Neural crest cell (in vitro differentiated cells): Measurements from ENCODE around the gene SKP2. TPM values are rescaled to one million over a fixed set of nuclear protein-coding genes. Genes with fewer than 3 reads are reported as not detected.

ENCODE experiments used
- DNase-seq: peaks from one replicate; pipeline ENCODE4 v3.0.0; 2021; ENCODE audit warnings: low read depth, mixed read lengths, low spot score
- H3K27ac Mint-ChIP-seq: one replicate; pipeline ENCODE4 v1.8.0; 2021; ENCODE audit warnings: mild to moderate bottlenecking, mixed read lengths; ENCODE audit not compliant: unreplicated experiment
- H3K27me3 Mint-ChIP-seq: 2 replicates; pipeline ENCODE4 v1.8.0; 2021; ENCODE audit warnings: low read depth, mild to moderate bottlenecking, mixed read lengths
- H3K36me3 Mint-ChIP-seq: 2 replicates; pipeline ENCODE4 v1.8.0; 2021; ENCODE audit warnings: low read depth, mild to moderate bottlenecking, mixed read lengths
- H3K4me1 Mint-ChIP-seq: 2 replicates; pipeline ENCODE4 v1.8.0; 2021; ENCODE audit warnings: mixed read lengths
- H3K4me3 Mint-ChIP-seq: one replicate; pipeline ENCODE4 v1.8.0; 2021; ENCODE audit warnings: mild to moderate bottlenecking, mixed read lengths
- H3K9me3 Mint-ChIP-seq: 2 replicates; pipeline ENCODE4 v1.8.0; 2021; ENCODE audit warnings: mixed read lengths
- microRNA-seq: library from miRNA; unstranded; fragments of <30 nt; microRNA quantifications from one replicate; pipeline ENCODE4, GENCODE V29; 2020
- total RNA-seq: library from RNA; stranded (reverse); gene quantifications from 2 replicates; pipeline ENCODE4 v1.2.1, GENCODE V29; 2021
- TF ChIP-seq, protein P1 (sequence below): fragments of 200-600 bp; sonication (generic); conservative IDR thresholded peaks from 2 replicates; pipeline ENCODE4 v1.5.0; 2021; ENCODE audit warnings: antibody characterized with exemption, mild to moderate bottlenecking

The SKP2 gene
- total RNA-seq, 1 donor from 2014 or later = 147 TPM

DNA sequence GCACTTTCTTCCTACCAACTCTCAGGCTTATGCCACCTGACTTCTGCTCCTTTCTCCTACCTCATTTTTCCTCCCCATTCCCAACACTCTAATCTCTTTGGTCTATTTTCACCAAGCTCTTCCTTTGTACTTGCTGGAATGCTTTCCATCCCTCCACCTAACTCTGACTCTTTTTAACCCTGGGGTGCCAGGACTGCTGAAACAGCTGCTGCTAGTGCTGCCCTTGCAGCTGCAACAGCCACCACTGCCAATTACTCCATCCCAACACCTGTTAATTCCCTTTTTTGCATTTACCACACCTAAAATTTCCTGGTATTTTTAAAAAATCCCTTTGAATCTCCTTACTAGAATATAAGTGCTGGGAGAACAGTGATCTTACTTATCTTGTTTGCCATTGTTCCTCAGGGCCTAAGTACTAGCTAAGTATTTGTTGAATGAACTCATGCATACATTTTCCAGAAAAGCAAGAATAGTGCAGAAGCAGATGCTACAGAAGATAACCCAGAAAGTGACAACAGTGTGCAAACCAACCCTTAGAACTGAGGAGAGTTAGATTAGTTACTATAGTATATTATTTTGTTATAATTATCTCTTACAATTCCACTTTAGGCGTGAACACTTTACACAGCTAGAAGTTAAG is 78.4 kb downstream of the SKP2 start:
- peaks cover 2% of the 10 kb centered on the region for H3K36me3 Mint-ChIP-seq
- no peak overlapping the region for H3K4me3 Mint-ChIP-seq
- H3K4me1 Mint-ChIP-seq = peaks cover 5% of the 10 kb centered on the region
- H3K9me3 Mint-ChIP-seq = no peaks in the 10 kb centered on the region
- TF ChIP-seq, protein P1, sequence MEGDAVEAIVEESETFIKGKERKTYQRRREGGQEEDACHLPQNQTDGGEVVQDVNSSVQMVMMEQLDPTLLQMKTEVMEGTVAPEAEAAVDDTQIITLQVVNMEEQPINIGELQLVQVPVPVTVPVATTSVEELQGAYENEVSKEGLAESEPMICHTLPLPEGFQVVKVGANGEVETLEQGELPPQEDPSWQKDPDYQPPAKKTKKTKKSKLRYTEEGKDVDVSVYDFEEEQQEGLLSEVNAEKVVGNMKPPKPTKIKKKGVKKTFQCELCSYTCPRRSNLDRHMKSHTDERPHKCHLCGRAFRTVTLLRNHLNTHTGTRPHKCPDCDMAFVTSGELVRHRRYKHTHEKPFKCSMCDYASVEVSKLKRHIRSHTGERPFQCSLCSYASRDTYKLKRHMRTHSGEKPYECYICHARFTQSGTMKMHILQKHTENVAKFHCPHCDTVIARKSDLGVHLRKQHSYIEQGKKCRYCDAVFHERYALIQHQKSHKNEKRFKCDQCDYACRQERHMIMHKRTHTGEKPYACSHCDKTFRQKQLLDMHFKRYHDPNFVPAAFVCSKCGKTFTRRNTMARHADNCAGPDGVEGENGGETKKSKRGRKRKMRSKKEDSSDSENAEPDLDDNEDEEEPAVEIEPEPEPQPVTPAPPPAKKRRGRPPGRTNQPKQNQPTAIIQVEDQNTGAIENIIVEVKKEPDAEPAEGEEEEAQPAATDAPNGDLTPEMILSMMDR = no peak
- no peak overlapping the region for H3K27ac Mint-ChIP-seq
- DNase-seq = no peak
- H3K27me3 Mint-ChIP-seq = no peaks in the 10 kb centered on the region

DNA sequence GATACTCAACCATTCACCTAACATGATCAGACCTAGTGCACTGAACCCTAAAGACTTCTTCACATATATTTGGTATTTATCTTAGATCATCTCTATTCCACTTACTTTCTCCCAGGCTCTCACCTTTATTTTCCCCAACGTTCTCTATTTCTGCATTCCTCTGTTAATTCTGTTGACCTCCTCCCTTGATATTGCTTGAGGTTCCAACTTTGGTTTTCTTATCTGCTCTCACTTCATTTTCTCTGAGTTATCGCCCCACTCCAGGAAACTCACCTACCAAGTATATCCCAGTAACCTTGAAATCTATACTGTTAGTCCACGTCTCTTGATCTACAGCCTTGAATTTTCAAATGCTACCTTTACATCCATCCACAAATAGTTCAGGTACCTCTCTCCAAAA is 80.6 kb downstream of the SKP2 start:
- DNase-seq = no peak
- Mint-ChIP-seq H3K9me3 (no peaks in the 10 kb centered on the region), H3K27me3 (no peaks in the 10 kb centered on the region), H3K27ac (no peak overlapping the region), H3K4me1 (peaks cover 5% of the 10 kb centered on the region), H3K36me3 (no peaks in the 10 kb centered on the region), H3K4me3 (no peak overlapping the region)
- TF ChIP-seq, protein P1 = no peak

Small RNA genes within 50 kb of the gene (microRNA-seq; reads per million reads assigned to microRNA genes)
- 5.3 reads per million for gene MIR580

Other genes starting within 250 kb of the SKP2 start
- not detected in 2 replicates for gene CAPSL, start 213.5 kb upstream of the SKP2 start, total RNA-seq
- not detected in 2 replicates for gene UGT3A1, start 160.7 kb upstream of the SKP2 start, total RNA-seq
- 0.64 and 0.79 TPM in 2 replicates for gene UGT3A2, start 85.2 kb upstream of the SKP2 start, total RNA-seq
- gene LMBRD2, start 224 bp upstream of the SKP2 start, total RNA-seq = 7.7 and 9.1 TPM in 2 replicates
- 27.2 and 29.2 TPM in 2 replicates for gene NADK2, start 89.8 kb downstream of the SKP2 start, total RNA-seq
- not detected in 2 replicates for gene RANBP3L, start 149.8 kb downstream of the SKP2 start, total RNA-seq